ENCODE measurements around the gene C6orf89. TPM values are rescaled to one million over a fixed set of nuclear protein-coding genes. Genes with fewer than 3 reads are reported as not detected.

Gene C6orf89
- total RNA-seq, 2 experiments from 2014 or later = 40.0 to 41.1 TPM

GRCh38 chr6:36955136-36955535, 69.4 kb downstream of the C6orf89 start:
- Mint-ChIP-seq H3K36me3 (ENCODE audit: low read depth) (no peaks in the 10 kb centered on the region), H3K4me3 (no peak overlapping the region), H3K9me3 (ENCODE audit: insufficient read depth) (no peaks in the 10 kb centered on the region), H3K27ac (no peak overlapping the region), H3K4me1 (ENCODE audit: low read depth) (peaks cover 38% of the 10 kb centered on the region), H3K27me3 (ENCODE audit: low read depth) (peaks cover 21% of the 10 kb centered on the region)
- CTCF ChIA-PET = interaction anchor here (0.7 to 4.9 kb wide), 9 partner anchors 11 to 173 kb away, joined by 3 to 31 read pairs (median 8); partner anchors contain the start of gene C6orf89
- no peak for DNase-seq
- no peak for ATAC-seq
- POLR2A ChIA-PET = interaction anchor here (1.3 to 1.7 kb wide), 3 partner anchors 8 to 31 kb away, joined by 4 to 7 read pairs (median 5); partner anchors contain the start of gene MTCH1

DNA sequence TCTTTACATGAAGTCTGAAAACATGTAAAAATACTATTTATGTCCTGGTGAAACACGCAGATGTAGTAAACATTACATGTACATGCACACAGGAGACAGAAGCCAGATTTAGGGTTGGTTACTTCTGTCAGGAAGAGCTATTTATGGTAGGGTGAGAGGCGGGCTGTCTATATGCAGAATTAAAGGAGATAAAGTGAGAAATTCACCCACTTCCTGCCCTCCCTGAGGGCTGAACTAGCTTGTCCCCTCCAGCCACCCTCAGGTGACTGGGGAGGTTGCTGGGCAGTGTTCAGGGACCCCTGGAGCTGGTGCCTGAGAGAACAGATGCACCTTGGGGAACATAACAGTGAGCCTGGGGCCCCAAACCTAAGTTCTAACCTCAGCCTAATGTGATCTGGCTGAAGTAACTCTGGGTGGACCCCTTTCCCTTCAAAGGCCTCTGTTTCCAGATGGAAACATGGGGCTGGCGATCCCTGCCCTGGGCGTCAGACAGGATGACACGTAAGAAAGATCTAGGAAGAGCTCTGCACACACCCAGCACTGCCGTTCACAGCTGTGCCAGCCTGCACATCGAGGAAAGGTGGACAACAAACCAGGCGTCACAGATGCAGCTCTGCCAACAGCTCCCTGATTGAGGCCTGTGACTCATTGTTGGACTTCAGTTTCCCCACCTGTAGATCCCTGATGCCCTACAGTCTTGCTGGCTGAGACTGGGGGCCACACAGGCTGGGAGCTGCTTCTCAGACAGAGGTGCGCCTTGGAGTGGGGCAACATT, 70.1 kb downstream of the C6orf89 start:
- no peaks in the 10 kb centered on the region for H3K9me3 Mint-ChIP-seq (ENCODE audit: insufficient read depth)
- no peak overlapping the region for H3K27ac Mint-ChIP-seq
- H3K36me3 Mint-ChIP-seq (ENCODE audit: low read depth) = no peaks in the 10 kb centered on the region
- ATAC-seq (peak; percentile 38), DNase-seq (no peak)
- H3K4me1 Mint-ChIP-seq (ENCODE audit: low read depth) = peaks cover 39% of the 10 kb centered on the region
- ChIA-PET CTCF (interaction anchor here (0.7 to 4.9 kb wide), 14 partner anchors 8 to 190 kb away, joined by 3 to 31 read pairs (median 5); partner anchors contain the start of genes C6orf89, MTCH1 and PPIL1), POLR2A (interaction anchor here (1.2 to 1.7 kb wide), 4 partner anchors 8 to 81 kb away, joined by 3 to 7 read pairs (median 4); partner anchors contain the start of genes MTCH1 and PPIL1)
- H3K27me3 Mint-ChIP-seq (ENCODE audit: low read depth) = peaks cover 17% of the 10 kb centered on the region
- no peak overlapping the region for H3K4me3 Mint-ChIP-seq

GRCh38 chr6:36956446-36956820, 70.7 kb downstream of the C6orf89 start:
- ChIA-PET POLR2A (interaction anchor here (1.2 to 1.5 kb wide), 3 partner anchors 9 to 82 kb away, joined by 3 to 4 read pairs (median 3); partner anchors contain the start of gene PPIL1), CTCF (interaction anchor here (0.7 to 4.9 kb wide), 13 partner anchors 9 to 254 kb away, joined by 3 to 31 read pairs (median 5); partner anchors contain the start of genes C6orf89, MTCH1 and PPIL1)
- H3K27me3 Mint-ChIP-seq (ENCODE audit: low read depth) = peaks cover 15% of the 10 kb centered on the region
- ATAC-seq (no peak), DNase-seq (no peak)
- H3K36me3 Mint-ChIP-seq (ENCODE audit: low read depth) = no peaks in the 10 kb centered on the region
- H3K9me3 Mint-ChIP-seq (ENCODE audit: insufficient read depth) = no peaks in the 10 kb centered on the region
- no peak overlapping the region for H3K27ac Mint-ChIP-seq
- H3K4me1 Mint-ChIP-seq (ENCODE audit: low read depth) = peaks cover 39% of the 10 kb centered on the region
- H3K4me3 Mint-ChIP-seq = no peak overlapping the region

GRCh38 chr6:36957773-36958271, 72.1 kb downstream of the C6orf89 start:
- ATAC-seq = no peak
- peaks cover 46% of the 10 kb centered on the region for H3K4me1 Mint-ChIP-seq (ENCODE audit: low read depth)
- no peak for DNase-seq
- peaks cover 13% of the 10 kb centered on the region for H3K27me3 Mint-ChIP-seq (ENCODE audit: low read depth)
- H3K27ac Mint-ChIP-seq = no peak overlapping the region
- CTCF ChIA-PET = interaction anchor here (4.9 kb wide), 1 partner anchor 60 kb away, joined by 31 read pairs; no protein-coding TSS in a partner anchor
- POLR2A ChIA-PET = no interaction called here
- no peaks in the 10 kb centered on the region for H3K9me3 Mint-ChIP-seq (ENCODE audit: insufficient read depth)
- no peak overlapping the region for H3K4me3 Mint-ChIP-seq
- no peaks in the 10 kb centered on the region for H3K36me3 Mint-ChIP-seq (ENCODE audit: low read depth)

DNA sequence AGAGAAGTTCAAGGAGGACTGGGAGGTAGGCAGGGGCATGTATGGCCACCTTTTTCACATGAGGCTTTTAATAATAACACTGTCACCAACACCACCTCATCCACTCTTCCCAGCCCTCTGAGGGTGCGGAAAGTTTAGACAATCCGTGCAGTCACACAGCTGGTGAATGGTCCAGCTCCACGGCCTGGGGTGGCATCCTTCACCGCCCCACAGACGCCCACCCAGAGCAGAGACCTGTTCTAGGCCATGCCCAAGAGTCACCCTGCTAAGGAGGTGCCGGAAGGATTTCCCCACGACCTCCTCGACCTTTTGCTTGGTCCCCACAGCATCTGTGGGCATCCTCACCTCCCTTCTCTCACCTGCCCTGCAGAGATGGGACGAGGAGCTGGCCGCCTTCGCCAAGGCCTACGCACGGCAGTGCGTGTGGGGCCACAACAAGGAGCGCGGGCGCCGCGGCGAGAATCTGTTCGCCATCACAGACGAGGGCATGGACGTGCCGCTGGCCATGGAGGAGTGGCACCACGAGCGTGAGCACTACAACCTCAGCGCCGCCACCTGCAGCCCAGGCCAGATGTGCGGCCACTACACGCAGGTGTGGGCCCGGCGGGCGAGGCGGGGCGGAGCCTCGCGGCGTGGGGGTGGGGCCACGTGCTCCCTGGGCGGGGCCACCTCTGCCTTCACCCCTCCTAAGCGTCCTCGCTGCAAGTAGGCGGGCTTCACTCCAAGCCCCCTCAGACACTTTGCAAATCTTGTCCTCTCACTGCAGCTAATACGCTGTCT, 73.2 kb downstream of the C6orf89 start:
- ATAC-seq (no peak), DNase-seq (no peak)
- ChIA-PET POLR2A (no interaction called here), CTCF (no interaction called here)
- no peaks in the 10 kb centered on the region for H3K36me3 Mint-ChIP-seq (ENCODE audit: low read depth)
- peaks cover 11% of the 10 kb centered on the region for H3K27me3 Mint-ChIP-seq (ENCODE audit: low read depth)
- peaks cover 49% of the 10 kb centered on the region for H3K4me1 Mint-ChIP-seq (ENCODE audit: low read depth)
- no peak overlapping the region for H3K4me3 Mint-ChIP-seq
- H3K9me3 Mint-ChIP-seq (ENCODE audit: insufficient read depth) = no peaks in the 10 kb centered on the region
- H3K27ac Mint-ChIP-seq = no peak overlapping the region

DNA sequence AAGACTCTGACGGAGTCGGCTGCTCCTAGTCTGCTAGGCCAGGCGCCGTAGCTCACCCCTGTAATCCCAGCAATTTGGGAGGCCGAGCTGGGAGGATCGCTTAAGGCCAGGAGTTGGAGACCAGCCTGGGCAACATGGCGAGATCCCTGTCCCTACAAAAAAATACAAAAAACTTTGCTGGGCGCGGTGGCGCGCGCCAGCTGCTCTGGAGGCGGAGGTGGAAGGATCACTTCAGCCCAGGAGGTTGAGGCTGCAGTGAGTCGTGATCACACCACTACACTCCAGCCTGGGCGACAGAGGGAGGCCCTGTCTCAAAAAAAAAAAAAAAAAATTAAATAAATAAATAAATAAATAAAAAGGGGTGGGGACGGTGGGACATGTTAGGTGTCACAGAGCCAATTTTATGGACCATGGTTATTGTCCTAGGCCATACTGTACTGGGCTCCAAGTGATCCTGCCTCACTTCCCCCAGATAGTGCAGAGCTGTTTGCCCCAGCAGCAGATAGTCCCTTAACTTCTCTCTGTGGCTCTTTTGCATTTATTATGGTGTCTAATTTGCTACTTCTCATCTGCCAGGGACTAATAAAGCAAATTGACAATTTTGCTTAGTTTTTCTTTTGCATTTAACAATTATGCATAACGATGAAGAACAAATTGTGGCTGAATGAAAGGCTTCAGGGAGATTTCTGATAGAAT, 74.0 kb downstream of the C6orf89 start:
- ChIA-PET POLR2A (no interaction called here), CTCF (no interaction called here)
- Mint-ChIP-seq H3K27me3 (ENCODE audit: low read depth) (peaks cover 11% of the 10 kb centered on the region), H3K27ac (no peak overlapping the region), H3K36me3 (ENCODE audit: low read depth) (no peaks in the 10 kb centered on the region), H3K4me3 (no peak overlapping the region), H3K4me1 (ENCODE audit: low read depth) (peaks cover 49% of the 10 kb centered on the region), H3K9me3 (ENCODE audit: insufficient read depth) (no peaks in the 10 kb centered on the region)
- DNase-seq = no peak
- no peak for ATAC-seq

DNA sequence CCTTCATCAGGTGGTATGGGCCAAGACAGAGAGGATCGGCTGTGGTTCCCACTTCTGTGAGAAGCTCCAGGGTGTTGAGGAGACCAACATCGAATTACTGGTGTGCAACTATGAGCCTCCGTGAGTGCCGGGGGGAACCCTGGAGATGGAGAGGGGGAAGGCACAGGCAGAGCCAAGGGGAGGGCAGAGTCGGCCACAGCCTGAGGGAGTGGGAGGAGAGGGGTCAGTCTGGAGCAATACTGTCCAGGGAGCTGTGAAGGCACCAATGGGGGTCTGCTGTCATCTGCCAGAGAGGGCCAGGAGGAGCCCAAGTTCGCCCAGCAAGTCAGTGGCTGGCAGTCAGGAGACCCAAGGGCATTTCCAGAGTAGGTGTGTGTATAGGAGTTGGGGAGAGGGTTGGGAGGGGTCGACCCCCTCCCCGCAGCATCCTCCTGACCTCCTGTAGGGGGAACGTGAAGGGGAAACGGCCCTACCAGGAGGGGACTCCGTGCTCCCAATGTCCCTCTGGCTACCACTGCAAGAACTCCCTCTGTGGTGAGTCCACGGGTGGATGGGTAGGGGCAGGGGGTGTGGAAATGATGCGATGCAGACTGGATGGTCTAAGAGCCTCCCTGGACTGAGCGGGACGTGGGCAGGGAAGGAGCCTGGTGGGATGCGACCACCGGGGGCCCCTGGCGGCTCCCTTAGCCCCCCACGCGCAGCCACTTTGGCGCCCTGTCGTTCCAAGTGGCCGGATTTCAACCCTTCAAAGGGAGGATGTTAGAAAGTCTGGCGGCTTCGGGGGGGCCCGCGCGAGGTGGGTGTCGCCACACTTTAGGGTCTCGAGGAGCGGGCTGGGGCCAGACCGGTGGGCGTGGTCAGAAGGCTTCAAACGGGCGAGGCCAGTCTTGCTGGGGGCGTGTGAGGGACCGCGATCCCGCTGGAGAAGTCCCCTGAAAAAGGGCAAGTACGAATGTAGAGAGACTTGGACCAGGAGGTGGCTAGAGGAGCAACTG, 76.0 kb downstream of the C6orf89 start:
- peaks cover 4% of the 10 kb centered on the region for H3K36me3 Mint-ChIP-seq (ENCODE audit: low read depth)
- ChIA-PET CTCF (interaction anchor here (1.1 kb wide), 1 partner anchor 56 kb away, joined by 5 read pairs; no protein-coding TSS in a partner anchor), POLR2A (no interaction called here)
- ATAC-seq (no peak), DNase-seq (no peak)
- H3K27me3 Mint-ChIP-seq (ENCODE audit: low read depth) = peaks cover 5% of the 10 kb centered on the region
- H3K9me3 Mint-ChIP-seq (ENCODE audit: insufficient read depth) = no peaks in the 10 kb centered on the region
- peaks cover 41% of the 10 kb centered on the region for H3K4me1 Mint-ChIP-seq (ENCODE audit: low read depth)
- H3K4me3 Mint-ChIP-seq = no peak overlapping the region
- H3K27ac Mint-ChIP-seq = no peak overlapping the region

DNA sequence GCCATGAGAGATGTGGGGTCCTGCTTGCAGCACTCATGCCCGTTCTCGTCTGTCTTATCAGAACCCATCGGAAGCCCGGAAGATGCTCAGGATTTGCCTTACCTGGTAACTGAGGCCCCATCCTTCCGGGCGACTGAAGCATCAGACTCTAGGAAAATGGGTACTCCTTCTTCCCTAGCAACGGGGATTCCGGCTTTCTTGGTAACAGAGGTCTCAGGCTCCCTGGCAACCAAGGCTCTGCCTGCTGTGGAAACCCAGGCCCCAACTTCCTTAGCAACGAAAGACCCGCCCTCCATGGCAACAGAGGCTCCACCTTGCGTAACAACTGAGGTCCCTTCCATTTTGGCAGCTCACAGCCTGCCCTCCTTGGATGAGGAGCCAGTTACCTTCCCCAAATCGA, 77.1 kb downstream of the C6orf89 start:
- no peaks in the 10 kb centered on the region for H3K27me3 Mint-ChIP-seq (ENCODE audit: low read depth)
- peaks cover 40% of the 10 kb centered on the region for H3K4me1 Mint-ChIP-seq (ENCODE audit: low read depth)
- H3K4me3 Mint-ChIP-seq = peak overlapping the region; percentile 19
- ATAC-seq (peak; percentile 66), DNase-seq (peak; percentile 87)
- peaks cover 12% of the 10 kb centered on the region for H3K36me3 Mint-ChIP-seq (ENCODE audit: low read depth)
- ChIA-PET POLR2A (interaction anchor here (0.6 to 2.2 kb wide), 3 partner anchors 23 to 88 kb away, joined by 3 to 5 read pairs (median 5); partner anchors contain the start of genes C6orf89, MTCH1 and PPIL1), CTCF (interaction anchor here (0.7 to 1.5 kb wide), 4 partner anchors 23 to 664 kb away, joined by 3 to 5 read pairs (median 3); partner anchors contain the start of gene MTCH1)
- H3K9me3 Mint-ChIP-seq (ENCODE audit: insufficient read depth) = no peaks in the 10 kb centered on the region
- H3K27ac Mint-ChIP-seq = peak overlapping the region; percentile 81

- Mint-ChIP-seq H3K27me3 (ENCODE audit: low read depth) (no peaks in the 10 kb centered on the region), H3K27ac (peak overlapping the region; percentile 81), H3K4me3 (peak overlapping the region; percentile 19), H3K36me3 (ENCODE audit: low read depth) (peaks cover 20% of the 10 kb centered on the region), H3K9me3 (ENCODE audit: insufficient read depth) (no peaks in the 10 kb centered on the region), H3K4me1 (ENCODE audit: low read depth) (peaks cover 40% of the 10 kb centered on the region)
- ChIA-PET POLR2A (interaction anchor here (0.8 to 2.2 kb wide), 3 partner anchors 21 to 78 kb away, joined by 4 to 5 read pairs (median 5); partner anchors contain the start of genes C6orf89 and MTCH1), CTCF (interaction anchor here (0.6 to 1.5 kb wide), 5 partner anchors 22 to 663 kb away, joined by 3 to 4 read pairs (median 3); partner anchors contain the start of gene MTCH1)
- DNase-seq (peak; percentile 65), ATAC-seq (peak; percentile 72)
Measured at GRCh38 chr6:36963451-36964290, 77.9 kb downstream of the C6orf89 start.

Measured in activated CD8-positive, alpha-beta T cell treated with anti-CD3 and anti-CD28 coated beads, Interleukin-2, amount 10 ng/mL, durations not matched to agents 7 days and 5 days (primary cell).